HG03442 (cell line): ENCODE results near the gene GNB3.

ENCODE experiments used
- ATAC-seq: cut with Tn5 transposase; IDR thresholded peaks from one replicate; pipeline ENCODE4 v1.9.1; 2021; ENCODE audit warnings: mild to moderate bottlenecking, moderate library complexity; ENCODE audit not compliant: unreplicated experiment

The GNB3 gene

GRCh38 chr12:6836851-6837250, 3.9 kb upstream of the GNB3 start:
- no peak for ATAC-seq

GRCh38 chr12:6837370-6838060, 3.2 kb upstream of the GNB3 start:
- ATAC-seq, result no peak

GRCh38 chr12:6838854-6839253, 1.9 kb upstream of the GNB3 start:
- no peak for ATAC-seq

- no peak for ATAC-seq
Observed at GRCh38 chr12:6839482-6840201, 1.1 kb upstream of the GNB3 start.

GRCh38 chr12:6840330-6840729, 395 bp upstream of the GNB3 start:
- no peak for ATAC-seq

- no peak for ATAC-seq
Observed at GRCh38 chr12:6842075-6842474, 1.4 kb downstream of the GNB3 start.

- no peak for ATAC-seq
Observed at GRCh38 chr12:6843118-6843902, 2.6 kb downstream of the GNB3 start.

- no peak for ATAC-seq
Observed at GRCh38 chr12:6845395-6845794, 4.7 kb downstream of the GNB3 start.

GRCh38 chr12:6846316-6846869, 5.7 kb downstream of the GNB3 start:
- ATAC-seq, result no peak

- no peak for ATAC-seq
Observed at GRCh38 chr12:6847676-6848075, 7.0 kb downstream of the GNB3 start.

- no peak for ATAC-seq
Observed at GRCh38 chr12:6849427-6849826, 8.7 kb downstream of the GNB3 start.

GRCh38 chr12:6849976-6850560, 9.3 kb downstream of the GNB3 start:
- no peak for ATAC-seq

GRCh38 chr12:6850796-6851152, 10.0 kb downstream of the GNB3 start:
- ATAC-seq, result no peak

GRCh38 chr12:6851153-6851920, 10.6 kb downstream of the GNB3 start, which contains the start of gene CDCA3:
CDCA3 (minus strand) TSS chr12:6851286; CDS start chr12:6850952, 334 bp downstream.
- peak; percentile 48 for ATAC-seq

GRCh38 chr12:6851921-6852650, 11.4 kb downstream of the GNB3 start, which contains the start of gene USP5:
USP5 (plus strand) TSS chr12:6852150; CDS start chr12:6852180, 30 bp downstream.
- ATAC-seq, result peak; percentile 80

GRCh38 chr12:6852651-6853354, 12.1 kb downstream of the GNB3 start:
- ATAC-seq, result no peak

- no peak for ATAC-seq
Observed at GRCh38 chr12:6853626-6854025, 12.9 kb downstream of the GNB3 start.

GRCh38 chr12:6854036-6854435, 13.3 kb downstream of the GNB3 start:
- ATAC-seq, result no peak

- ATAC-seq, result no peak
Observed at GRCh38 chr12:6855322-6855721, 14.6 kb downstream of the GNB3 start.
